Neural progenitor cell (in vitro differentiated cells): ENCODE measurements around the gene FGF21.

Source experiments
- CTCF ChIP-seq: fragments of 200-600 bp; sonication (generic); IDR thresholded peaks from 2 replicates; pipeline ENCODE4 v1.5.1; 2017; ENCODE audit warnings: antibody characterized with exemption, mild to moderate bottlenecking
- EZH2 ChIP-seq: fragments of 200-600 bp; sonication (generic); IDR thresholded peaks from 2 replicates; pipeline ENCODE4 v1.6.1; 2017; ENCODE audit warnings: antibody characterized with exemption, mild to moderate bottlenecking, moderate library complexity
- EZH2phosphoT487 ChIP-seq: fragments of 200-600 bp; sonication (generic); IDR thresholded peaks from 2 replicates; pipeline ENCODE4 v1.6.1; 2017; ENCODE audit warnings: antibody characterized with exemption

GRCh38 chr19:48757089-48757675 is 1.9 kb downstream of the FGF21 start:
- TF ChIP-seq EZH2 (no peak), CTCF (no peak), EZH2phosphoT487 (no peak)
